PFSK-1 (cell line): Measurements from ENCODE around the gene TRAK1.

Experiments
- FOXP2 ChIP-seq: optimal IDR thresholded peaks from 2 replicates; pipeline ENCODE3; 2011; ENCODE audit warnings: borderline replicate concordance, control low read depth, inconsistent platforms; ENCODE audit not compliant: insufficient read depth; ENCODE audit errors: extremely low read length, extremely low read depth
- POLR2AphosphoS5 ChIP-seq: IDR thresholded peaks from 2 replicates; pipeline ENCODE4 v1.6.1; 2012; ENCODE audit warnings: low read depth, mild to moderate bottlenecking, control low read depth, low read length, moderate library complexity
- SIN3A ChIP-seq: IDR thresholded peaks from 2 replicates; pipeline ENCODE4 v1.6.1; 2012; ENCODE audit warnings: mild to moderate bottlenecking, low read length, moderate library complexity, borderline replicate concordance; ENCODE audit not compliant: insufficient read depth
- TAF1 ChIP-seq: IDR thresholded peaks from 2 replicates; pipeline ENCODE4 v1.6.1; 2012; ENCODE audit warnings: low read length, control low read depth, borderline replicate concordance; ENCODE audit not compliant: insufficient read depth
- TF ChIP-seq, protein P1 (sequence below), 2 experiments: IDR thresholded peaks; 2 replicates each; pipeline versions ENCODE4 v1.6.1 to v1.8.0; 2011 to 2012; ENCODE audit warnings: low read depth in 2 of 2, low read length in 2 of 2, control low read depth in 1 of 2, inconsistent platforms in 1 of 2, mild to moderate bottlenecking in 1 of 2, moderate library complexity in 1 of 2; ENCODE audit not compliant: insufficient read depth in 1 of 2

The TRAK1 gene

GRCh38 chr3:42180901-42181300 lies 89.7 kb downstream of the TRAK1 start:
- TF ChIP-seq SIN3A = no peak
- no peak for TF ChIP-seq FOXP2
- TF ChIP-seq POLR2AphosphoS5 = no peak
- TF ChIP-seq TAF1 = no peak
- TF ChIP-seq, protein P1, sequence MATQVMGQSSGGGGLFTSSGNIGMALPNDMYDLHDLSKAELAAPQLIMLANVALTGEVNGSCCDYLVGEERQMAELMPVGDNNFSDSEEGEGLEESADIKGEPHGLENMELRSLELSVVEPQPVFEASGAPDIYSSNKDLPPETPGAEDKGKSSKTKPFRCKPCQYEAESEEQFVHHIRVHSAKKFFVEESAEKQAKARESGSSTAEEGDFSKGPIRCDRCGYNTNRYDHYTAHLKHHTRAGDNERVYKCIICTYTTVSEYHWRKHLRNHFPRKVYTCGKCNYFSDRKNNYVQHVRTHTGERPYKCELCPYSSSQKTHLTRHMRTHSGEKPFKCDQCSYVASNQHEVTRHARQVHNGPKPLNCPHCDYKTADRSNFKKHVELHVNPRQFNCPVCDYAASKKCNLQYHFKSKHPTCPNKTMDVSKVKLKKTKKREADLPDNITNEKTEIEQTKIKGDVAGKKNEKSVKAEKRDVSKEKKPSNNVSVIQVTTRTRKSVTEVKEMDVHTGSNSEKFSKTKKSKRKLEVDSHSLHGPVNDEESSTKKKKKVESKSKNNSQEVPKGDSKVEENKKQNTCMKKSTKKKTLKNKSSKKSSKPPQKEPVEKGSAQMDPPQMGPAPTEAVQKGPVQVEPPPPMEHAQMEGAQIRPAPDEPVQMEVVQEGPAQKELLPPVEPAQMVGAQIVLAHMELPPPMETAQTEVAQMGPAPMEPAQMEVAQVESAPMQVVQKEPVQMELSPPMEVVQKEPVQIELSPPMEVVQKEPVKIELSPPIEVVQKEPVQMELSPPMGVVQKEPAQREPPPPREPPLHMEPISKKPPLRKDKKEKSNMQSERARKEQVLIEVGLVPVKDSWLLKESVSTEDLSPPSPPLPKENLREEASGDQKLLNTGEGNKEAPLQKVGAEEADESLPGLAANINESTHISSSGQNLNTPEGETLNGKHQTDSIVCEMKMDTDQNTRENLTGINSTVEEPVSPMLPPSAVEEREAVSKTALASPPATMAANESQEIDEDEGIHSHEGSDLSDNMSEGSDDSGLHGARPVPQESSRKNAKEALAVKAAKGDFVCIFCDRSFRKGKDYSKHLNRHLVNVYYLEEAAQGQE (IDR thresholded peaks at IDR 0.05; ENCODE audit: insufficient read depth in 1 of 2, low read depth in 2 of 2, low read length in 2 of 2) = no peak

- TF ChIP-seq SIN3A = no peak
- TF ChIP-seq, protein P1 (IDR thresholded peaks at IDR 0.05; ENCODE audit: insufficient read depth in 1 of 2, low read depth in 2 of 2, low read length in 2 of 2) = no peak
- no peak for TF ChIP-seq FOXP2
- no peak for TF ChIP-seq POLR2AphosphoS5
- no peak for TF ChIP-seq TAF1
Measured at GRCh38 chr3:42182555-42182954, 91.4 kb downstream of the TRAK1 start.

- TF ChIP-seq SIN3A = no peak
- no peak for TF ChIP-seq TAF1
- TF ChIP-seq, protein P1 (IDR thresholded peaks at IDR 0.05; ENCODE audit: insufficient read depth in 1 of 2, low read depth in 2 of 2, low read length in 2 of 2) = no peak
- no peak for TF ChIP-seq FOXP2
- TF ChIP-seq POLR2AphosphoS5 = no peak
Measured at GRCh38 chr3:42183991-42184632, 93.0 kb downstream of the TRAK1 start.

DNA sequence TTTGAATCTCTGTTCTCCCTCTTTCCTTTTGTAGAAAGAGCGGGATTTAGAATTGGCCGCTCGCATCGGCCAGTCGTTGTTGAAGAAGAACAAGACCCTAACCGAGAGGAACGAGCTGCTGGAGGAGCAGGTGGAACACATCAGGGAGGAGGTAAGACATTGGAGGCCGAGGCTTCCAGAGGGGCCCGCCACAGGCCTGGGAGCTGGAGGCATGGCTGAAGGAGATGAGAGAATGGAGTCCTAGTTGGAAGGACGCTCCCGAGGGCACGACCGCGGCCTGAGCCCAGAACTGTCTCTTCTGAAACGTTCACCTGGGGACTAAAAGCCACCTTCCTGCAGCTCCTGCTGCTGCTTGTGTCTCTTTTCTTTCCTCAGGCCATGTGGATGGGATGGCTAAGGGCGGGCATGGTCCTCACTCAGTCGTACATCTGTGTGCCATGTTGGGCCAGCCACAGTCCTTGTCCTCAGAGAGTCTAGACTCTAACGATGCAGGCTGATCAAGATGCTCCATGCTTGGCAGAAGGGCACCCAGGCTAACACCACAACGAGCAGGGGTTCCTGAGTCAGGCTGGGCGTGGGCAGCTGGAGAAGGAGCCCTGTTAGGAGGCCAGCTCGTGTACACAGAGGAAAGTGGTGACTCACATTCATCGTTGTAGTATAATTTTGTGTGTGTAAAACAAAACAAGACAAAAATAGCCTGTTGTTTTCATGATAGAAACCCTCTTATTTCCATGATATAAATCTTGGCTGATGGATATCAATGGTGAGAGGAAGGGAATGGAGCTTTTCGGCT lies 93.7 kb downstream of the TRAK1 start:
- TF ChIP-seq, protein P1 (IDR thresholded peaks at IDR 0.05; ENCODE audit: insufficient read depth in 1 of 2, low read depth in 2 of 2, low read length in 2 of 2) = no peak
- TF ChIP-seq TAF1 (no peak), FOXP2 (no peak), SIN3A (no peak), POLR2AphosphoS5 (no peak)
